CD4-positive, alpha-beta T cell treated with Interleukin-17A for 4 hours (primary cell): ENCODE data around the gene TCF7L2.

ENCODE experiments used
- DNase-seq: peaks from one replicate; pipeline ENCODE4 v3.0.0-alpha.2; 2020; ENCODE audit warnings: mixed read lengths

Gene TCF7L2

GRCh38 chr10:113130014-113130641 is 180.1 kb downstream of the TCF7L2 start:
- DNase-seq, result no peak

GRCh38 chr10:113131613-113132261 is 181.7 kb downstream of the TCF7L2 start:
- no peak for DNase-seq

GRCh38 chr10:113132591-113133121 is 182.6 kb downstream of the TCF7L2 start:
- no peak for DNase-seq

- no peak for DNase-seq
Observed at GRCh38 chr10:113133497-113134115, 183.6 kb downstream of the TCF7L2 start.

- DNase-seq, result no peak
Observed at GRCh38 chr10:113135025-113135424, 185.0 kb downstream of the TCF7L2 start.

- DNase-seq, result no peak
Observed at GRCh38 chr10:113137941-113138685, 188.1 kb downstream of the TCF7L2 start.

GRCh38 chr10:113138937-113139585 is 189.0 kb downstream of the TCF7L2 start:
- DNase-seq, result no peak

- DNase-seq, result no peak
Observed at GRCh38 chr10:113139699-113140098, 189.7 kb downstream of the TCF7L2 start.

- no peak for DNase-seq
Observed at GRCh38 chr10:113140143-113141011, 190.3 kb downstream of the TCF7L2 start.

- DNase-seq, result no peak
Observed at GRCh38 chr10:113142601-113143362, 192.7 kb downstream of the TCF7L2 start.

GRCh38 chr10:113144576-113144975 is 194.5 kb downstream of the TCF7L2 start:
- no peak for DNase-seq

- DNase-seq, result no peak
Observed at GRCh38 chr10:113148071-113148825, 198.2 kb downstream of the TCF7L2 start.

- DNase-seq, result no peak
Observed at GRCh38 chr10:113148901-113149300, 198.9 kb downstream of the TCF7L2 start.

- DNase-seq, result no peak
Observed at GRCh38 chr10:113149626-113150025, 199.6 kb downstream of the TCF7L2 start.

- no peak for DNase-seq
Observed at GRCh38 chr10:113151190-113151666, 201.2 kb downstream of the TCF7L2 start.

- no peak for DNase-seq
Observed at GRCh38 chr10:113153493-113154102, 203.6 kb downstream of the TCF7L2 start.

- DNase-seq, result no peak
Observed at GRCh38 chr10:113157441-113157840, 207.4 kb downstream of the TCF7L2 start.

- no peak for DNase-seq
Observed at GRCh38 chr10:113158183-113158582, 208.1 kb downstream of the TCF7L2 start.

- no peak for DNase-seq
Observed at GRCh38 chr10:113159563-113159962, 209.5 kb downstream of the TCF7L2 start.

- DNase-seq, result no peak
Observed at GRCh38 chr10:113160641-113161040, 210.6 kb downstream of the TCF7L2 start.
